ENCODE data around the gene ASIC1. TPM values are rescaled to one million over a fixed set of nuclear protein-coding genes. Genes with fewer than 3 reads are reported as not detected.

Gene ASIC1
- 1.7 and 5.9 TPM in 2 replicates for total RNA-seq (ENCODE audit: low replicate concordance)

GRCh38 chr12:50057000-50057841 is at the start of gene ASIC1:
TSS of gene ASIC1 (plus strand) at chr12:50057596. CDS start at chr12:50058767, 1,171 bp downstream.

GRCh38 chr12:50025187-50026059 is 32.0 kb upstream of the ASIC1 start, which contains the start of gene RACGAP1:
TSS of gene RACGAP1 (minus strand) at chr12:50025494. CDS start at chr12:50016715, 8,779 bp downstream.

GRCh38 chr12:50084775-50085614 is 27.6 kb downstream of the ASIC1 start, which contains the start of gene SMARCD1:
TSS of gene SMARCD1 (plus strand) at chr12:50085342. CDS start at chr12:50085370, 28 bp downstream.

GRCh38 chr12:50103767-50104321 is 46.4 kb downstream of the ASIC1 start, which contains the start of gene GPD1:
TSS of gene GPD1 (plus strand) at chr12:50104008. CDS start at chr12:50104051, 43 bp downstream.

GRCh38 chr12:50111693-50112455 is 54.5 kb downstream of the ASIC1 start, which contains the start of gene COX14:
TSS of gene COX14 (plus strand) at chr12:50112236. CDS start at chr12:50120044, 7,808 bp downstream.

Other genes starting within 250 kb of the ASIC1 start
- gene NCKAP5L, start 229.2 kb upstream of the ASIC1 start, total RNA-seq (ENCODE audit: low replicate concordance) = 11.7 and 13.3 TPM in 2 replicates
- 3.7 and 4.0 TPM in 2 replicates for gene BCDIN3D, start 214.5 kb upstream of the ASIC1 start, total RNA-seq (ENCODE audit: low replicate concordance)
- 0.38 and 41.0 TPM in 2 replicates for gene FAIM2, start 153.7 kb upstream of the ASIC1 start, total RNA-seq (ENCODE audit: low replicate concordance)
- gene AQP2, start 106.9 kb upstream of the ASIC1 start, total RNA-seq (ENCODE audit: low replicate concordance) = not detected in 2 replicates
- gene AQP5, start 95.7 kb upstream of the ASIC1 start, total RNA-seq (ENCODE audit: low replicate concordance) = 0.60 and 0.82 TPM in 2 replicates
- under 0.01 TPM in 1 of 2 replicates, not detected in the other for gene AQP6, start 84.6 kb upstream of the ASIC1 start, total RNA-seq (ENCODE audit: low replicate concordance)
- gene RACGAP1, start 32.1 kb upstream of the ASIC1 start, total RNA-seq (ENCODE audit: low replicate concordance) = 23.1 and 23.2 TPM in 2 replicates
- 10.4 and 22.2 TPM in 2 replicates for gene SMARCD1, start 27.7 kb downstream of the ASIC1 start, total RNA-seq (ENCODE audit: low replicate concordance)
- 0.30 and 0.47 TPM in 2 replicates for gene GPD1, start 46.4 kb downstream of the ASIC1 start, total RNA-seq (ENCODE audit: low replicate concordance)
- 58.8 and 85.2 TPM in 2 replicates for gene COX14, start 54.6 kb downstream of the ASIC1 start, total RNA-seq (ENCODE audit: low replicate concordance)
- 35.9 and 48.0 TPM in 2 replicates for gene CERS5, start 109.8 kb downstream of the ASIC1 start, total RNA-seq (ENCODE audit: low replicate concordance)
- gene LIMA1, start 225.9 kb downstream of the ASIC1 start, total RNA-seq (ENCODE audit: low replicate concordance) = 67.9 and 161 TPM in 2 replicates

Data from smooth muscle cell of the coronary artery (primary cell).